ENCODE measurements around the gene NRARP. TPM values are rescaled to one million over a fixed set of nuclear protein-coding genes. Genes with fewer than 3 reads are reported as not detected.
A peak's percentile ranks its signal among the peaks of the same experiment; 100 is the strongest.

Gene NRARP
- total RNA-seq, 1 donor from 2014 or later: 4.0 TPM

GRCh38 chr9:137313326-137313936 lies 11.4 kb upstream of the NRARP start:
- intact Hi-C loops (cut with micrococcal nuclease): no loop called here

DNA sequence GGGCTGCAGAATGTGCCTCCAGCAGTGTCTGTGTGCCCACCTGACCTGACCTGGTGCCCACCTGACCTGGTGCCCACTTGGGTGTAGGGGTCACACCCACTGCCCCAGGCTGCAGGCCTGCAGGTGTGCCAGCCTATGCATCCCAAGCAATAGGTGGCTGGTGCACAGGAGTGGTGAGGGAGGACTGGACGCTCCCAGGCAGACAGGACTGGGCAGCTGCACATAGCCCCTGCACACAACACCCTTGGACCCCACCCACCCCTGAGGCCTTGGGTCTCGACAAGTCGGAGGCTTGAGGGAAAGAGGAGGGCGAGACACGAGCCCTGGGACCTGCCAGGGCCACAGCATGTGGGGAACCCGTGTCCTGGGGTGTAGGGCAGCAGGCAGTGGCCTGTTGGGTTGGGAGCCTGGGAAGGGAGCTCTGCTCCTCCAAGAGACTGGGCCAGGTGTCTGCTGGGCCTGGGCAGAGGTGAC lies 10.8 kb upstream of the NRARP start:
- intact Hi-C loops (cut with micrococcal nuclease): no loop called here
- DNase-seq: no peak
- ATAC-seq: no peak

More at GRCh38 chr9:137313326-137313936, 11.4 kb upstream of the NRARP start:
- DNase-seq (no peak), ATAC-seq (no peak)

DNA sequence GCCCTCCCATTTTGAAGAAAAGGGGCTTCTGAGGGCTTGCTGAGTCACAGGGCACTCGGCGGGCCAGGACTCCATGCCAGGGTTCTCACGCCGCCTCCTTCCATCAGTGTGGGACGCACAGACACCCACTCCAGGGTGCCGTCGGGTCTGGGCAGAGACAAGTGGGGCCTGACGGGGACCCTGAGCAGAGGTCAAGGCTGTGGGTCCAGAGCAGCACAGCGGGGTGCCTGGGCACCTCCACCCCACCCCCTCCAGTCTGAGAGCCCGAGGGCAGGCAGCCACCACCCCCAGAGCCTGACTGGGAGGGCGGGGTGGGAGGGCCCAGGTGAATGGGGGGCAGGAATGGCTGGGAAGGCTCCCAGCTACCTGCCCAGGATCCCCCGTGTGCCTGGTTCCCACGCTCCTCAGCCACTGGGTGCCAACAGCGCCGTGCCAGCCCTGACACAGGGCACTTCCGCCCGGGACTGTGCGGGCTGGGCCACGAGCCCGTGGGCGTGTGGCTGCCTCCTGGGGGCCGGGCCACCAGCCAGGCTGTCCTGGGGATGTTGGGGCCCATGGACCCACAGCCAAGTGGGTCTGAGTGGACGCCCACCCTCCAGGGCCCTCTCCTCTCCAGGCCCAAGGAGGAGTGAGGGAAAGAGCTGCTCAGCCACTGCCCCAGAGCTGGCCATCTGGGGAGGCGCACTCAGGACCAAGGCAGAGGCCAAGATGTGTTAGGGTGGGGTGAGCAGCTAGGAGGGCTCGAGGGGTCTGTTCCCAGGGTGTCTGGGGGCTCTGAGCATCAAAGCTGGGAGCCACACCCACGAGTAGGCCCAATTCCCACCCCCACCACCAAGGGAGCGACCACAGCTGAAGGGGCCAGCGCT lies 10.1 kb upstream of the NRARP start:
- intact Hi-C loops (cut with micrococcal nuclease): no loop called here
- ATAC-seq: no peak
- DNase-seq: no peak

- DNase-seq (no peak), ATAC-seq (no peak)
- intact Hi-C loops (cut with micrococcal nuclease): no loop called here
Observed at GRCh38 chr9:137311171-137311985, 9.3 kb upstream of the NRARP start.

DNA sequence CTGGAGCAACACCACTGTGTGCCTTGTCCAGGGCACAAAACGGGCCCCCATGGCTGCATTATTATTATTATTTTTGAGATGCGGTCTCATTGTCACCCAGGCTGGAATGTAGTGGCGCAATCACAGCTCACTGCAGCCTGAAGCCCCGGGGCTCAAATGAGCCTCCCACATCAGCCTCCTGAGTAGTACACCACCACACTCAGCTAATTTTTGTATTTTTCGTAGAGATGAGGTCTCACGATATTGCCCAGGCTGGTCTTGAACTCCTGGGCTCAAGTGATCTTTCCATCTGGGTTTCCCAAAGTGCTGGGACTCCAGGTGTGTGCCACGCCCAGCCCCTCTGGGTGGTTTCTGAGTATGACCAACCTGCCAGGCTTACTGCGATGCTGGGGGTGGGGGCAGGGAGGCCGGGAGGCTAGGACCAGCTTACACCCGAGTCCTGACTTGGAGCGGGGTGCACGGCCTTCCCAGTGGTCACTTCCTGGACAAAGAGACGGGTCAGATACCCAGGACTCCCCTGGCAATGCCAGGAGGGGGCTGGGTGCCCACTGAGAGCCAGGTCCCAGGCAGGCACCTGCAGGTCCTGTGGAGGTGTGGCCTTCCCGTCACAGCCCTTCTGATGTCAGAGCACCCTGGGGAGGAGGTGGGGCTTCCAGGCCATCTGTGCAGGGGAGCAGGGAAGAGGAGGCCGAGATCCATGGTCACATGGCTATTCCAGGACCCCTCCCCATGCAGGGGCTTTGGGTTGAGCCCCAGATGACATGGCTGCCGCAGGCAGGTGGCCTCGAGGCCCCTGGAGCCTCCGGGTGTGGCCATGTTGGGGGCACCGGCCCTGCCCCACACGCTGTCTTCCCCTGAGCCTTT lies 8.3 kb upstream of the NRARP start:
- no peak for ATAC-seq
- intact Hi-C loops (cut with micrococcal nuclease): no loop called here
- no peak for DNase-seq

DNA sequence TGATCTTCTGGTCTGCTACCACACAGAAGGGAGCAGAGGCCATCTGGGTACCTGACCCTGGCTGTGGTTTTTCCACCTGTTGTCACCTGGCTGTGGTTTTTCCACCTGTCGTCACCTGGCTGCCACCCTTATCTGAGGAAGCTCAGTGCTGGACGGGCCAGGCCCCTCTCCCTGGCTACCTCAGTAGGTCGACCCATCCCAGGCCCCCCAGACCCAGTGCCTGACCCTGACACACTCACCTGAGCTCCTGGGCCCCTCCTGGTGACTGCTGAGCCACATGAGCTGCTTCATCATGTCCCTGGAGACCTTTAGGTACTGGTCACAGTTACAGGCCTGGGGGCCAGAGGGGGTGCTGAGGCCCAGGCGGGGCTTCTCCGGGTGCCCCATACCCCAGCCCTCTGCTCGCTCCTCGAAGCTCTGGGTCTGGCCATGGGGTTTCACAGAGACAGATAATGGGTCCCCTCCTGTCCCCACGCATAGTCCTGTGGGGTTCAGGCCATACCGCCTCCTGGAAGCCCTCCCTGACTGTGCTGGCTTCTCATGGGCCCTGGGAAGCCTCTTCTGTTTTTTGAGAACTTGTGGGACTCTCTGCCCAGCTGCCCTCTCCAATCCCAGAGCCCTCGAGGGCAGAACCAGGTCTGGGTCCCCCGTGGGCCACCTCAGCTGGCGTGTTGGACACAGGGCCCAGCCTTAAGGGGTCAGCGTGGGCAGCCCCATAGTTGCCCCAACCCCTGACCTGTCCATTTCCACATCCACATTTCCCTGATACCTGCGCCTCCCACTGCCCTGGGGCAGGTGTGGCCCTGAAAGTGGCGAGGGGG lies 7.5 kb upstream of the NRARP start:
- intact Hi-C loops (cut with micrococcal nuclease): no loop called here
- DNase-seq (no peak), ATAC-seq (no peak)

DNA sequence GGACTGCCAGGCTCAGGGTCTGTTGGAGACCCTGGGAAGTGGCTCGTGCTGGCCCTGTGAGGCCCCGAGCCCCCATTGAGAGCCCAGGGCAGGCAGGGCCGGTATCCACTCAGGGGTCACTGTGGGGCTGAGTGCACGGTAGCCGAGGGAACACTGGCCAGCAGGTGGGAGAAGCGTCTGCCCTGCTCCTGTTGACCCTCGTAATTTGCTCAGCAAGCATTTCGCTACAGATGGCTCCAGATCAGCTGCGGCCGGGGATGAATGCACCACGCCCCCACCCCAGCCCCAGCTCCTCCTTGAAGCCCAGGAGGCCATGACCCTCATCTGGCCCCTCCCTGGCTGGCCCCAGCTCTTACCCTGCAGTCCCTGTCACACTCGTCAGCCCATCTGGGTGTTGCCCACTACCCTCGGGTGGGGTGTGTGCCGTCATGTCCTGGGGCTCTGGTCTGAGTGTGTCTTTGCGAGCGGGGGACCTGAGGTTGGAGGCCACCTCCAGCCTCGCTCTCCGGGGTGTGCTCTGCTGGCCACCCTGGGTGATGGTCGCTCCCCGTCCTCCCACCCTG lies 6.1 kb upstream of the NRARP start:
- no peak for ATAC-seq
- DNase-seq: no peak
- intact Hi-C loops (cut with micrococcal nuclease): no loop called here

- DNase-seq: no peak
- ATAC-seq: no peak
- intact Hi-C loops (cut with micrococcal nuclease): no loop called here
Observed at GRCh38 chr9:137307255-137308056, 5.4 kb upstream of the NRARP start.

- intact Hi-C loops (cut with micrococcal nuclease): no loop called here
- no peak for DNase-seq
- ATAC-seq: no peak
Observed at GRCh38 chr9:137306850-137307254, 4.8 kb upstream of the NRARP start.

- intact Hi-C loops (cut with micrococcal nuclease): no loop called here
- no peak for DNase-seq
Observed at GRCh38 chr9:137306066-137306849, 4.2 kb upstream of the NRARP start.

DNA sequence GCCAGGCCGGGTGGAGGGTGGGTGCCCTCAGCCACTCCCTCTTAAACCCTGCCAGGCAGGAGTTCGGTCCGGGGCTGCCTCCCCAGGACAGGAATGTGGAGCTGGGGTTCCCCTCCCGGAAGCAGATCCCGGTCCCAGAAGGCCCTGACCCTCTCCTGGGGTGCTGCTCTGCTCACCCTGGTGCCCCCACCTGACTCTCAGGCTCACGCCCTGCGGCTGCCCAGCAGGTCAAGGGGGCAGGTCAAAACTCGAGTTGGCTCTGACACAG lies 3.7 kb upstream of the NRARP start:
- ATAC-seq (no peak), DNase-seq (no peak)
- intact Hi-C loops (cut with micrococcal nuclease): no loop called here

More at GRCh38 chr9:137306066-137306849, 4.2 kb upstream of the NRARP start:
- ATAC-seq: no peak

- DNase-seq (peak; percentile 65), ATAC-seq (peak; percentile 36)
- intact Hi-C loops (cut with micrococcal nuclease): no loop called here
Observed at GRCh38 chr9:137305060-137305797, 3.2 kb upstream of the NRARP start.

- ATAC-seq (no peak), DNase-seq (no peak)
- intact Hi-C loops (cut with micrococcal nuclease): no loop called here
Observed at GRCh38 chr9:137304383-137305059, 2.5 kb upstream of the NRARP start.

- no peak for DNase-seq
- intact Hi-C loops (cut with micrococcal nuclease): no loop called here
- ATAC-seq: no peak
Observed at GRCh38 chr9:137303893-137304382, 1.9 kb upstream of the NRARP start.
